ENCODE data around the gene GLA.

Gene GLA

GRCh38 chrX:101429934-101430333 lies 22.2 kb upstream of the GLA start:
- no peak overlapping the region for H3K27ac ChIP-seq (ENCODE audit: low read depth, low read length)
- H3K27me3 ChIP-seq (ENCODE audit: control insufficient read depth, low read length), result no peaks in the 10 kb centered on the region
- no peak for TF ChIP-seq CTCF (IDR thresholded peaks at IDR 0.05; ENCODE audit: low read depth, low read length, poor library complexity, severe bottlenecking)
- TF ChIP-seq EZH2phosphoT487 (IDR thresholded peaks at IDR 0.05; ENCODE audit: borderline replicate concordance, low read length), result no peak
- no peaks in the 10 kb centered on the region for H3F3A ChIP-seq (ENCODE audit: control insufficient read depth, insufficient read depth)
- H3K4me3 ChIP-seq (ENCODE audit: low read length), result no peak overlapping the region
- no peaks in the 10 kb centered on the region for H3K79me2 ChIP-seq (ENCODE audit: control insufficient read depth, low read length)
- no peaks in the 10 kb centered on the region for H3K36me3 ChIP-seq (ENCODE audit: control insufficient read depth, low read length)
- no peaks in the 10 kb centered on the region for H3K4me1 ChIP-seq (ENCODE audit: control insufficient read depth, low read length)
- H3K9me2 ChIP-seq (replicated peaks; ENCODE audit: control insufficient read depth, low read length), result no peaks in the 10 kb centered on the region
- H3K9me3 ChIP-seq (ENCODE audit: control insufficient read depth, insufficient read depth, low read length), result no peaks in the 10 kb centered on the region
- no peaks in the 10 kb centered on the region for H4K20me1 ChIP-seq (ENCODE audit: control insufficient read depth, insufficient read depth, low read depth, low read length)
- no peak overlapping the region for H3K4me2 ChIP-seq (ENCODE audit: low read length)

- no peak overlapping the region for H3K27ac ChIP-seq (ENCODE audit: low read depth, low read length)
- no peaks in the 10 kb centered on the region for H4K20me1 ChIP-seq (ENCODE audit: control insufficient read depth, insufficient read depth, low read depth, low read length)
- H3K27me3 ChIP-seq (ENCODE audit: control insufficient read depth, low read length), result no peaks in the 10 kb centered on the region
- no peak for TF ChIP-seq EZH2phosphoT487 (IDR thresholded peaks at IDR 0.05; ENCODE audit: borderline replicate concordance, low read length)
- no peak for TF ChIP-seq CTCF (IDR thresholded peaks at IDR 0.05; ENCODE audit: low read depth, low read length, poor library complexity, severe bottlenecking)
- H3K4me2 ChIP-seq (ENCODE audit: low read length), result no peak overlapping the region
- no peaks in the 10 kb centered on the region for H3K9me2 ChIP-seq (replicated peaks; ENCODE audit: control insufficient read depth, low read length)
- no peaks in the 10 kb centered on the region for H3K36me3 ChIP-seq (ENCODE audit: control insufficient read depth, low read length)
- H3F3A ChIP-seq (ENCODE audit: control insufficient read depth, insufficient read depth), result no peaks in the 10 kb centered on the region
- H3K4me3 ChIP-seq (ENCODE audit: low read length), result no peak overlapping the region
- no peaks in the 10 kb centered on the region for H3K9me3 ChIP-seq (ENCODE audit: control insufficient read depth, insufficient read depth, low read length)
- no peaks in the 10 kb centered on the region for H3K79me2 ChIP-seq (ENCODE audit: control insufficient read depth, low read length)
- H3K4me1 ChIP-seq (ENCODE audit: control insufficient read depth, low read length), result no peaks in the 10 kb centered on the region
These were observed 20.2 kb upstream of the GLA start for GRCh38 chrX:101427954-101428353.

- Histone ChIP-seq H3K9me3 (ENCODE audit: control insufficient read depth, insufficient read depth, low read length) (no peaks in the 10 kb centered on the region), H3K4me1 (ENCODE audit: control insufficient read depth, low read length) (peaks cover 25% of the 10 kb centered on the region)
These were observed 11.8 kb upstream of the GLA start for GRCh38 chrX:101419489-101419888.

More at GRCh38 chrX:101419489-101419888, 11.8 kb upstream of the GLA start:
- Histone ChIP-seq H3F3A (ENCODE audit: control insufficient read depth, insufficient read depth) (peaks cover 3% of the 10 kb centered on the region), H3K79me2 (ENCODE audit: control insufficient read depth, low read length) (peaks cover 5% of the 10 kb centered on the region; the same call in 1 of the 2 replicates), H3K36me3 (ENCODE audit: control insufficient read depth, low read length) (peaks cover 7% of the 10 kb centered on the region; the same call in 1 of the 2 replicates), H3K4me2 (ENCODE audit: low read length) (no peak overlapping the region; the same call in 1 of the 2 replicates), H3K4me3 (ENCODE audit: low read length) (no peak overlapping the region), H4K20me1 (ENCODE audit: control insufficient read depth, insufficient read depth, low read depth, low read length) (no peaks in the 10 kb centered on the region), H3K9me2 (replicated peaks; ENCODE audit: control insufficient read depth, low read length) (no peaks in the 10 kb centered on the region), H3K27me3 (ENCODE audit: control insufficient read depth, low read length) (no peaks in the 10 kb centered on the region), H3K27ac (ENCODE audit: low read depth, low read length) (no peak overlapping the region)
- no peak for TF ChIP-seq CTCF (IDR thresholded peaks at IDR 0.05; ENCODE audit: low read depth, low read length, poor library complexity, severe bottlenecking)
- no peak for TF ChIP-seq EZH2phosphoT487 (IDR thresholded peaks at IDR 0.05; ENCODE audit: borderline replicate concordance, low read length)
